Panc1 (cell line): ENCODE results near the gene ZBTB4. TPM values are rescaled to one million over a fixed set of nuclear protein-coding genes. Genes with fewer than 3 reads are reported as not detected.
"Not testable (repeated sequence)": the region's sequence is repeated elsewhere in the genome, so short reads cannot be mapped to it uniquely, and the experiment has no call there.

Experiments used
- ATAC-seq: fragments of 200-7000 bp; cut with Tn5 transposase; 2 replicates; pipeline ENCODE4 v1.9.1; 2020; ENCODE audit warnings: mild to moderate bottlenecking, moderate library complexity
- BruUV-seq: library from RNA; stranded (reverse); fragments of 400-500 nt; replicated peaks from 2 replicates; lab custom pipeline; 2021; lab: Mats Ljungman, UMichigan
- CTCF ChIA-PET: fragments of 300-600 bp; sonication (Branson Sonifier 250); formaldehyde crosslinking; loops from one replicate; lab custom pipeline; 2022; ENCODE audit warnings: antibody characterized with exemption; lab: Charles Lee
- POLR2A ChIA-PET: fragments of 300-600 bp; sonication (Branson Sonifier 250); formaldehyde crosslinking; loops from one replicate; lab custom pipeline; 2022; ENCODE audit warnings: antibody characterized with exemption; lab: Charles Lee
- DNase-seq: peaks from one replicate; pipeline ENCODE4 v3.0.0-alpha.2; 2010; ENCODE audit warnings: low read depth, low spot score
- H3K27ac ChIP-seq: 2 replicates; pipeline ENCODE4 v1.5.1; 2011; ENCODE audit warnings: mild to moderate bottlenecking, low read length, inconsistent platforms
- H3K27me3 ChIP-seq: fragments of 200-500 bp; sonication (Bioruptor generic); 2 replicates; pipeline ENCODE4 v1.6.0; 2014; ENCODE audit warnings: low read length, inconsistent platforms; ENCODE audit not compliant: control insufficient read depth, insufficient read depth
- H3K36me3 ChIP-seq: fragments of 200-500 bp; sonication (Bioruptor generic); 2 replicates; pipeline ENCODE4 v1.5.1; 2014; ENCODE audit warnings: inconsistent platforms, mild to moderate bottlenecking, low read length, moderate library complexity; ENCODE audit not compliant: control insufficient read depth, insufficient read depth
- H3K4me1 ChIP-seq: 2 replicates; pipeline ENCODE4 v1.5.1; 2011; ENCODE audit warnings: inconsistent platforms, mild to moderate bottlenecking, low read length, moderate library complexity; ENCODE audit not compliant: control insufficient read depth, insufficient read depth
- H3K4me3 ChIP-seq, 2 experiments: 2 replicates each; pipeline ENCODE4 v1.5.1; 2011 to 2012; ENCODE audit warnings: low read depth in 2 of 2, low read length in 2 of 2, mild to moderate bottlenecking in 2 of 2, inconsistent platforms in 1 of 2, moderate library complexity in 1 of 2
- H3K9me3 ChIP-seq: fragments of 200-500 bp; sonication (Bioruptor generic); 2 replicates; pipeline ENCODE4 v1.5.1; 2014; ENCODE audit warnings: low read depth, mild to moderate bottlenecking, inconsistent platforms, low read length, moderate library complexity; ENCODE audit not compliant: control insufficient read depth, insufficient read depth
- POLR2AphosphoS5 ChIP-seq: IDR thresholded peaks from 2 replicates; pipeline ENCODE4 v1.6.1; 2012; ENCODE audit warnings: mild to moderate bottlenecking, low read depth, low read length, moderate library complexity
- SIN3A ChIP-seq: IDR thresholded peaks from 2 replicates; pipeline ENCODE4 v1.6.1; 2012; ENCODE audit warnings: low read depth, mild to moderate bottlenecking, low read length, moderate library complexity, borderline replicate concordance; ENCODE audit not compliant: insufficient read depth
- TCF7L2 ChIP-seq: IDR thresholded peaks from 2 replicates; pipeline ENCODE4 v1.6.1; 2011; ENCODE audit warnings: mild to moderate bottlenecking, low read depth, low read length, inconsistent platforms
- in situ Hi-C: cut with HindIII; loops from 2 replicates; pipeline ENCODE4 v1.10.0; 2016; ENCODE audit warnings: low sequenced_read_pairs, low pct_unique_long_range_greater_than_20kb
- intact Hi-C: fragments of 100-400 bp; cut with micrococcal nuclease; formaldehyde crosslinking; loops from one replicate; pipeline ENCODE4 v1.10.0; 2022; ENCODE audit not compliant: unreplicated experiment
- total RNA-seq: library from RNA; stranded (reverse); gene quantifications from one replicate; pipeline ENCODE4 v1.2.1, GENCODE V29; 2021; ENCODE audit not compliant: unreplicated experiment
- TF ChIP-seq, protein P1 (sequence below): fragments of 450-650 bp; IDR thresholded peaks from 2 replicates; pipeline ENCODE4 v1.5.1; 2017; ENCODE audit warnings: mild to moderate bottlenecking
- TF ChIP-seq, protein P2 (sequence below), 2 experiments: IDR thresholded peaks; 2 replicates each; pipeline ENCODE4 v1.6.1; 2011 to 2012; ENCODE audit warnings: low read depth in 2 of 2, control low read depth in 1 of 2, low read length in 1 of 2, mild to moderate bottlenecking in 1 of 2, moderate library complexity in 1 of 2; ENCODE audit not compliant: insufficient read depth in 1 of 2

The ZBTB4 gene
- total RNA-seq, 1 experiment from 2014 or later = 24.9 TPM

DNA sequence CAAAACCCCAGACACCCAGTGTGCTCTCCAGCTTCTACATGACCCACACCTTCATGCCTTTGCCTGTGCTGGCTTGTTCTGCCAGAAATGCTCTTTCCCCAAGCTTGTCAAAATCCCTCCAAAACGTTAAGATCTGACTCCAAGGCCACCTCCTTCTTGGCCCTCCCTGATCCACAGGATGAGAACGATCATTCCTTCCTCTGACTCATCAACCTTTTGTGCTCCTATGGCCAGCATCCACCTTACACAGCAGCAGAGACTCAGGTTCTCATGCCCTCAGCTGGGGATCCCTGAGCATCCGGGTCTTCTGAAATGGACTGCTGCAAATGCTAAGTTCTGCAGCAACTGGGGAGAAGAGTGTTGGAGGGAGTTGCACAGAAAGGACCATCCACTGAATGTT lies 2.9 kb downstream of the ZBTB4 start:
- Histone ChIP-seq H3K9me3 (no peaks in the 10 kb centered on the region), H3K36me3 (no peaks in the 10 kb centered on the region), H3K27me3 (no peaks in the 10 kb centered on the region), H3K27ac (peak overlapping the region; percentile 54), H3K4me3 (no peak overlapping the region), H3K4me1 (peaks cover 31% of the 10 kb centered on the region)
- DNase-seq (no peak), ATAC-seq (no peak)
- POLR2A ChIA-PET = interaction anchor here (0.6 kb wide), 1 partner anchor 81 kb away, joined by 3 read pairs; no protein-coding TSS in a partner anchor
- TF ChIP-seq, protein P1, sequence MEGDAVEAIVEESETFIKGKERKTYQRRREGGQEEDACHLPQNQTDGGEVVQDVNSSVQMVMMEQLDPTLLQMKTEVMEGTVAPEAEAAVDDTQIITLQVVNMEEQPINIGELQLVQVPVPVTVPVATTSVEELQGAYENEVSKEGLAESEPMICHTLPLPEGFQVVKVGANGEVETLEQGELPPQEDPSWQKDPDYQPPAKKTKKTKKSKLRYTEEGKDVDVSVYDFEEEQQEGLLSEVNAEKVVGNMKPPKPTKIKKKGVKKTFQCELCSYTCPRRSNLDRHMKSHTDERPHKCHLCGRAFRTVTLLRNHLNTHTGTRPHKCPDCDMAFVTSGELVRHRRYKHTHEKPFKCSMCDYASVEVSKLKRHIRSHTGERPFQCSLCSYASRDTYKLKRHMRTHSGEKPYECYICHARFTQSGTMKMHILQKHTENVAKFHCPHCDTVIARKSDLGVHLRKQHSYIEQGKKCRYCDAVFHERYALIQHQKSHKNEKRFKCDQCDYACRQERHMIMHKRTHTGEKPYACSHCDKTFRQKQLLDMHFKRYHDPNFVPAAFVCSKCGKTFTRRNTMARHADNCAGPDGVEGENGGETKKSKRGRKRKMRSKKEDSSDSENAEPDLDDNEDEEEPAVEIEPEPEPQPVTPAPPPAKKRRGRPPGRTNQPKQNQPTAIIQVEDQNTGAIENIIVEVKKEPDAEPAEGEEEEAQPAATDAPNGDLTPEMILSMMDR = no peak
- TF ChIP-seq TCF7L2 (no peak), SIN3A (no peak), POLR2AphosphoS5 (no peak)
- TF ChIP-seq, protein P2, sequence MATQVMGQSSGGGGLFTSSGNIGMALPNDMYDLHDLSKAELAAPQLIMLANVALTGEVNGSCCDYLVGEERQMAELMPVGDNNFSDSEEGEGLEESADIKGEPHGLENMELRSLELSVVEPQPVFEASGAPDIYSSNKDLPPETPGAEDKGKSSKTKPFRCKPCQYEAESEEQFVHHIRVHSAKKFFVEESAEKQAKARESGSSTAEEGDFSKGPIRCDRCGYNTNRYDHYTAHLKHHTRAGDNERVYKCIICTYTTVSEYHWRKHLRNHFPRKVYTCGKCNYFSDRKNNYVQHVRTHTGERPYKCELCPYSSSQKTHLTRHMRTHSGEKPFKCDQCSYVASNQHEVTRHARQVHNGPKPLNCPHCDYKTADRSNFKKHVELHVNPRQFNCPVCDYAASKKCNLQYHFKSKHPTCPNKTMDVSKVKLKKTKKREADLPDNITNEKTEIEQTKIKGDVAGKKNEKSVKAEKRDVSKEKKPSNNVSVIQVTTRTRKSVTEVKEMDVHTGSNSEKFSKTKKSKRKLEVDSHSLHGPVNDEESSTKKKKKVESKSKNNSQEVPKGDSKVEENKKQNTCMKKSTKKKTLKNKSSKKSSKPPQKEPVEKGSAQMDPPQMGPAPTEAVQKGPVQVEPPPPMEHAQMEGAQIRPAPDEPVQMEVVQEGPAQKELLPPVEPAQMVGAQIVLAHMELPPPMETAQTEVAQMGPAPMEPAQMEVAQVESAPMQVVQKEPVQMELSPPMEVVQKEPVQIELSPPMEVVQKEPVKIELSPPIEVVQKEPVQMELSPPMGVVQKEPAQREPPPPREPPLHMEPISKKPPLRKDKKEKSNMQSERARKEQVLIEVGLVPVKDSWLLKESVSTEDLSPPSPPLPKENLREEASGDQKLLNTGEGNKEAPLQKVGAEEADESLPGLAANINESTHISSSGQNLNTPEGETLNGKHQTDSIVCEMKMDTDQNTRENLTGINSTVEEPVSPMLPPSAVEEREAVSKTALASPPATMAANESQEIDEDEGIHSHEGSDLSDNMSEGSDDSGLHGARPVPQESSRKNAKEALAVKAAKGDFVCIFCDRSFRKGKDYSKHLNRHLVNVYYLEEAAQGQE (IDR thresholded peaks at IDR 0.05; ENCODE audit: insufficient read depth in 1 of 2, low read depth in 2 of 2, low read length in 1 of 2) = no peak
- no TSS peak for BruUV-seq
- CTCF ChIA-PET = no interaction called here
- in situ Hi-C loops = no loop called here
- intact Hi-C loops = no loop called here

DNA sequence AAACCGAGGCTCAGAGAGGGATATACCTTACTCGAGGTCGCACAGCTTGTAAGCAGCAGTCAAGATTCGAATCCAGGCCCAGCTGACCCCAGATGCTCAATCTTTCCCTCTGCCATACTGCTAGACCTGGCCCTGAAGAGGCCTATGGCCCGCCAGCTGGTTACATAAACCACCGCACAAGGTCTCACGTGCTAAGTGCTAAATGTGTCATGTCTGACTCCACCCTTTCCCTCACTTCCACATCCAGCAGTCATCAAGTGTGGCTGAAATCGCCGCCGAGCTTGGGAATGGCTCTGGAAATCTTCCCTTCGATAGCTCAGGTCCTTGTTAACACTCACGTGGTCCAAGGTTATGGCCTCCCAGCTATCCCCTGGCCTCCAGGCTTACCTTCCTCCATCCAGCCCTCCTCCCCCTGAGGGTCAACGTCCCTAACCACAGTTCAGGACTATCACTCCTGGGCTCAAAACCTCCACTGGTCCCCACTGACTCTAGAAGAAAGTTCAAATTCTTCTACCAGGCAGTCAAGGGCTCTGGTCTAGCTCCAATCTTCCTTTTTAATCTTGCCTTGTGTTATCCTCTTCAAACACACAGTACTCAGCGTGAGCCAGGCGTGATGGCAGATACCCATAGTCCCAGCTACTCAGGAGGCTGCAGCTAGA lies 3.5 kb downstream of the ZBTB4 start:
- CTCF ChIA-PET = interaction anchor here (0.6 kb wide), 1 partner anchor 108 kb away, joined by 4 read pairs; no protein-coding TSS in a partner anchor
- ATAC-seq (no peak), DNase-seq (no peak)
- Histone ChIP-seq H3K4me3 (no peak overlapping the region), H3K9me3 (no peaks in the 10 kb centered on the region), H3K27me3 (no peaks in the 10 kb centered on the region), H3K36me3 (no peaks in the 10 kb centered on the region), H3K4me1 (peaks cover 31% of the 10 kb centered on the region), H3K27ac (peak overlapping the region; percentile 54)
- intact Hi-C loops (no loop called here), in situ Hi-C loops (no loop called here)
- TF ChIP-seq POLR2AphosphoS5 (no peak), TCF7L2 (no peak), SIN3A (no peak)
- TF ChIP-seq, protein P1 = no peak
- TF ChIP-seq, protein P2 (IDR thresholded peaks at IDR 0.05; ENCODE audit: insufficient read depth in 1 of 2, low read depth in 2 of 2, low read length in 1 of 2) = no peak
- POLR2A ChIA-PET = interaction anchor here (0.5 to 0.6 kb wide), 2 partner anchors 81 to 103 kb away, joined by 3 to 6 read pairs; no protein-coding TSS in a partner anchor
- no TSS peak for BruUV-seq

DNA sequence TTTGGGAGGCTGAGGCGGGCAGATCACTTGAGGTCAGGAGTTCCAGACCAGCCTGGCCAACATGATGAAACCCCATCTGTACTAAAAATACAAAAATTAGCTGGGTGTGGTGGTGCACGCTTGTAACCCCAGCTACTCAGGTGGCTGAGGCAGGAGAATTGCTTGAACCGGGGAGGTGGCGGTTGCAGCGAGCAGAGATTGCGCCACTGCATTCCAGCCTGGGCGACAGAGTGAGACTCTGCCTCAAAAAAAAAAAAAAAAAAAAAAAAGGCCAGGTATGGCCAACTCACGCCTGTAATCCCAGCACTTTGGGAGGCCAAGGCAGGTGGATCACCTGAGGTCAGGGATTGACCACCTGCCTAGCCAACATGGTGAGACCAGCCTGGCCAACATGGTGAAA lies 4.7 kb downstream of the ZBTB4 start:
- DNase-seq, H3K27me3 ChIP-seq, CTCF ChIA-PET, BruUV-seq, POLR2A ChIA-PET, intact Hi-C loops, in situ Hi-C loops, ATAC-seq, H3K36me3 ChIP-seq, H3K9me3 ChIP-seq, H3K4me3 ChIP-seq, H3K27ac ChIP-seq: not testable (repeated sequence)
- H3K4me1 ChIP-seq = peaks cover 25% of the 10 kb centered on the region
